Brain microvascular endothelial cell (primary cell): ENCODE results near the gene PDE4DIP.
"Not testable (repeated sequence)": the region's sequence is repeated elsewhere in the genome, so short reads cannot be mapped to it uniquely, and the experiment has no call there.

Experiments
- DNase-seq: peaks from one replicate; pipeline ENCODE4 v3.0.0-alpha.2; 2020
- H3K27ac ChIP-seq: fragments of 250-450 bp; sonication (Bioruptor Pico); 2 replicates; pipeline ENCODE4 v1.5.1; 2020; ENCODE audit warnings: mild to moderate bottlenecking, moderate library complexity
- H3K27me3 ChIP-seq: fragments of 250-450 bp; sonication (Bioruptor Pico); replicated peaks from 2 replicates; pipeline ENCODE4 v1.5.1; 2020; ENCODE audit warnings: mild to moderate bottlenecking
- H3K36me3 ChIP-seq: fragments of 250-450 bp; sonication (Bioruptor Pico); replicated peaks from 2 replicates; pipeline ENCODE4 v1.5.1; 2020; ENCODE audit warnings: mild to moderate bottlenecking
- H3K4me3 ChIP-seq: 2 replicates; pipeline ENCODE4 v1.5.1; 2011; ENCODE audit warnings: low read depth, mild to moderate bottlenecking, control low read depth, low read length, moderate library complexity
- in situ Hi-C: cut with HindIII; loops from 2 replicates; pipeline ENCODE4 v1.10.0; 2017; ENCODE audit warnings: low sequenced_read_pairs, low pct_ligation_motif_present

PDE4DIP gene

GRCh38 chr1:148889267-148890074 is 45.2 kb downstream of the PDE4DIP start:
- H3K4me3 ChIP-seq, H3K27ac ChIP-seq, H3K27me3 ChIP-seq, in situ Hi-C loops, DNase-seq, H3K36me3 ChIP-seq: not testable (repeated sequence)

DNA sequence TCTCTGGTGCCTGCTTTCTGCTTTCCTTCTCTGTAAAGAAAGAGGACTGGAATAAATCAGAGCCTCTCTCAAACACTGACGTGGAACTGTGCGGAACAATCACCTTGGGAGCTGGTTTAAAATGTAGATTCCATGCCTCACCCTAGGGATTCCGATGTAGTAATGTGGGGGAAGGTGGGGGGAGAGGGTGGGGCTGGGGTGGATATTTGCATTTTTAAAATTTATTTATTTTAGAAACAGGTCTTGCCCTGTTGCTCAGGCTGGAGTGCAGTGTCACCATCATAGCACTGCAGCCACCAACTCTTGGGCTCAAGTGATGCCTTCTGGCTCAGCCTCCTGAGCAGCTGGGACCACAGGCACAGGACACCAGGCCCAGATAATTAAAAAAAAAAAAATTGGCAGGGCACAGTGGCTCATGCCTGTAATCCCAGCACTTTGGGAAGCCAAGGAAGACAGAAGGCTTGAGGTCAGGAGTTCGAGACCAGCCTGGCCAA is 45.9 kb downstream of the PDE4DIP start:
- in situ Hi-C loops, DNase-seq, H3K27me3 ChIP-seq, H3K4me3 ChIP-seq, H3K36me3 ChIP-seq, H3K27ac ChIP-seq: not testable (repeated sequence)

GRCh38 chr1:148894360-148895352 is 50.4 kb downstream of the PDE4DIP start:
- H3K27me3 ChIP-seq, DNase-seq, in situ Hi-C loops, H3K36me3 ChIP-seq, H3K27ac ChIP-seq, H3K4me3 ChIP-seq: not testable (repeated sequence)

DNA sequence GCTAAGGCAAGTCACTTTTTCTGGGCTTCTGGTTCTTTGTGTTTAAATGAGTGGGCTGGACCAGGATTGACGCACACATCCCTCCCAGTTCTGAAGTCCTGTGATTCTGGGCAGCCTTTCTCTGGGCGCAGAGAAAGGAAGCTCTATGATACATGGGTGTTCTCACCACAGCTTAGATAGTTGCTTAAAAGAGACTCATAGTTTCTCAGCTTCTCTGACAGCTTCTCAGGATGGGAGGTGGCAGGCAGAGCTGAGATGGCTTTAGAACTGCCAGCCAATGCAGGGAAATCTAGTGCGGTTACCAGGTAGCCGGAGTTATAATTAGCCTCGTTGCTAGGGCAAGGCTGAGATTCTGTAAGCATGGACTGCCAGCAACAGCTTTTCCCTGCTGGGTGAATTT is 55.8 kb downstream of the PDE4DIP start:
- in situ Hi-C loops, H3K27me3 ChIP-seq, H3K36me3 ChIP-seq, H3K27ac ChIP-seq, DNase-seq, H3K4me3 ChIP-seq: not testable (repeated sequence)

- H3K27me3 ChIP-seq, DNase-seq, H3K36me3 ChIP-seq, H3K27ac ChIP-seq, H3K4me3 ChIP-seq, in situ Hi-C loops: not testable (repeated sequence)
Measured at GRCh38 chr1:148900691-148901090, 56.5 kb downstream of the PDE4DIP start.

GRCh38 chr1:148901150-148901952 is 57.1 kb downstream of the PDE4DIP start:
- H3K4me3 ChIP-seq, H3K36me3 ChIP-seq, H3K27ac ChIP-seq, in situ Hi-C loops, H3K27me3 ChIP-seq, DNase-seq: not testable (repeated sequence)

- H3K27ac ChIP-seq, in situ Hi-C loops, DNase-seq, H3K4me3 ChIP-seq, H3K27me3 ChIP-seq, H3K36me3 ChIP-seq: not testable (repeated sequence)
Measured at GRCh38 chr1:148901953-148902341, 57.7 kb downstream of the PDE4DIP start.

- DNase-seq, H3K27me3 ChIP-seq, in situ Hi-C loops, H3K27ac ChIP-seq, H3K4me3 ChIP-seq, H3K36me3 ChIP-seq: not testable (repeated sequence)
Measured at GRCh38 chr1:148909219-148909826, 65.1 kb downstream of the PDE4DIP start.

GRCh38 chr1:148911303-148911928 is 67.2 kb downstream of the PDE4DIP start:
- H3K4me3 ChIP-seq, in situ Hi-C loops, H3K27ac ChIP-seq, H3K36me3 ChIP-seq, H3K27me3 ChIP-seq, DNase-seq: not testable (repeated sequence)

- DNase-seq, H3K4me3 ChIP-seq, in situ Hi-C loops, H3K27me3 ChIP-seq, H3K27ac ChIP-seq, H3K36me3 ChIP-seq: not testable (repeated sequence)
Measured at GRCh38 chr1:148916222-148916621, 72.0 kb downstream of the PDE4DIP start.

DNA sequence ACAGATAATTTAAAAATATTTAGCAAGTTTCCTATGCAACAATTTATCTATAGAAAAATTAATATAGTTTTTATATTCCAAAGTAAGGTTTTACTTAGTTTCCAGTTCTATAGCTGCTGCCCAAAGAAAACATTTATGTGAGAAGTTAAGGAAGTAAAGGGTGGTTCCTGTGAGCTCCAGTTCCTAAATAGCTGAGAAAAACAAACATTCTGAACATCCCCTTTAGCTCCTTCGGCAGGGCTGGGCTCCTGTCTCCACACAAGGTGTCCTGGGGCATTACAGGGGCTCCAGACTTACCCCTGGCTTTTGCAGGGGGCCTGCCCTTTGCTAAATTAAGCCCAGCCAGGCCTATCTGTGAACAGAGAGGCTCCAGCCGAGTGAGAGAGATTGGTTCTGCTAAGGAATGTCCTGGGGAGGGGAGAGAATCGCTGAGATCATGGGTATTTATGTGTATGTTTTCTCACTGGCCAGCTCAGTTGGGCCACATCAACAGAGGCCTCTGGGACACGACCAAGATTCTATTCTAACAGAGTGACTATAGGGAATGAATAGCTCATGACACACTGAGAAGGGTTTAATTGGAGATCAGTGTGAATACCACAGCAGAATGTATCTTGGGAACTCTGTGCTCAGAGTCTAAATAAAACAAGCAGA is 72.6 kb downstream of the PDE4DIP start:
- H3K36me3 ChIP-seq, H3K27me3 ChIP-seq, in situ Hi-C loops, H3K27ac ChIP-seq, H3K4me3 ChIP-seq: not testable (repeated sequence)
- peak; percentile 66 for DNase-seq

GRCh38 chr1:148918836-148919447 is 74.7 kb downstream of the PDE4DIP start:
- in situ Hi-C loops, H3K27me3 ChIP-seq, H3K36me3 ChIP-seq, H3K4me3 ChIP-seq, H3K27ac ChIP-seq, DNase-seq: not testable (repeated sequence)
